ENCODE results near the gene CFAP61. TPM values are rescaled to one million over a fixed set of nuclear protein-coding genes. Genes with fewer than 3 reads are reported as not detected.

CFAP61 gene
- total RNA-seq, 4 donors from 2014 or later = not detected

GRCh38 chr20:20297752-20298151 is 245.4 kb downstream of the CFAP61 start:
- 75% methylated on average over 2 of the region's 2 CpGs for WGBS

GRCh38 chr20:20299904-20300303 is 247.6 kb downstream of the CFAP61 start:
- intact Hi-C loops (cut with DNase I) = no loop called here
- Histone ChIP-seq H3K36me3 (no peaks in the 10 kb centered on the region), H3K27ac (replicated peaks in 1 of 4) (no peak overlapping the region), H3K4me3 (no peak overlapping the region), H3K27me3 (no peaks in the 10 kb centered on the region), H3K4me1 (no peaks in the 10 kb centered on the region), H3K9me3 (no peaks in the 10 kb centered on the region)
- WGBS = 73% methylated on average over 7 of the region's 7 CpGs
- DNase-seq (ENCODE audit: extremely low spot score) = no peak
- no peak for TF ChIP-seq EP300 (IDR thresholded peaks at IDR 0.05)
- TF ChIP-seq POLR2AphosphoS5 (IDR thresholded peaks at IDR 0.05) = no peak
- no peak for TF ChIP-seq POLR2A (IDR thresholded peaks at IDR 0.05; ENCODE audit: low read depth)
- TF ChIP-seq CTCF (IDR thresholded peaks at IDR 0.05) = no peak

More at GRCh38 chr20:20297752-20298151, 245.4 kb downstream of the CFAP61 start:
- Histone ChIP-seq H3K9me3 (no peaks in the 10 kb centered on the region), H3K4me1 (no peaks in the 10 kb centered on the region), H3K4me3 (no peak overlapping the region), H3K27me3 (no peaks in the 10 kb centered on the region), H3K36me3 (no peaks in the 10 kb centered on the region), H3K27ac (replicated peaks in 1 of 4) (no peak overlapping the region)
- intact Hi-C loops (cut with DNase I) = no loop called here
- no peak for TF ChIP-seq EP300 (IDR thresholded peaks at IDR 0.05)
- DNase-seq (ENCODE audit: extremely low spot score) = no peak

GRCh38 chr20:20303320-20303719 is 251.0 kb downstream of the CFAP61 start:
- no peak overlapping the region for H3K27ac ChIP-seq (replicated peaks in 1 of 4)
- H3K4me1 ChIP-seq = no peaks in the 10 kb centered on the region
- no peaks in the 10 kb centered on the region for H3K36me3 ChIP-seq
- 80% methylated on average over 12 of the region's 12 CpGs for WGBS
- intact Hi-C loops (cut with DNase I) = no loop called here
- no peak overlapping the region for H3K4me3 ChIP-seq
- peaks cover 0 to 2% (median 0%) of the 10 kb centered on the region in 4 donors for H3K27me3 ChIP-seq
- no peak for DNase-seq (ENCODE audit: extremely low spot score)
- TF ChIP-seq POLR2A (IDR thresholded peaks at IDR 0.05; ENCODE audit: low read depth) (no peak), POLR2AphosphoS5 (IDR thresholded peaks at IDR 0.05) (no peak), CTCF (IDR thresholded peaks at IDR 0.05) (no peak), EP300 (IDR thresholded peaks at IDR 0.05) (no peak)
- H3K9me3 ChIP-seq = no peaks in the 10 kb centered on the region

GRCh38 chr20:20303742-20304141 is 251.4 kb downstream of the CFAP61 start:
- H3K4me1 ChIP-seq = no peaks in the 10 kb centered on the region
- DNase-seq (ENCODE audit: extremely low spot score) = no peak
- H3K36me3 ChIP-seq = no peaks in the 10 kb centered on the region
- peaks cover 0 to 6% (median 0%) of the 10 kb centered on the region in 4 donors for H3K27me3 ChIP-seq
- H3K27ac ChIP-seq (replicated peaks in 1 of 4) = no peak overlapping the region
- no peak overlapping the region for H3K4me3 ChIP-seq
- 74% methylated on average over 12 of the region's 15 CpGs for WGBS
- intact Hi-C loops (cut with DNase I) = no loop called here
- no peaks in the 10 kb centered on the region for H3K9me3 ChIP-seq
- no peak for TF ChIP-seq POLR2A (IDR thresholded peaks at IDR 0.05; ENCODE audit: low read depth)
- no peak for TF ChIP-seq CTCF (IDR thresholded peaks at IDR 0.05)
- TF ChIP-seq EP300 (IDR thresholded peaks at IDR 0.05) = no peak
- no peak for TF ChIP-seq POLR2AphosphoS5 (IDR thresholded peaks at IDR 0.05)

GRCh38 chr20:20304942-20305341 is 252.6 kb downstream of the CFAP61 start:
- Histone ChIP-seq H3K27me3 (peaks cover 0 to 6% (median 0%) of the 10 kb centered on the region in 4 donors), H3K36me3 (no peaks in the 10 kb centered on the region), H3K4me3 (no peak overlapping the region), H3K9me3 (no peaks in the 10 kb centered on the region), H3K27ac (replicated peaks in 1 of 4) (no peak overlapping the region), H3K4me1 (no peaks in the 10 kb centered on the region)
- intact Hi-C loops (cut with DNase I) = no loop called here
- WGBS = 92% methylated on average over 11 of the region's 11 CpGs
- DNase-seq (ENCODE audit: extremely low spot score) = no peak
- TF ChIP-seq CTCF (IDR thresholded peaks at IDR 0.05) (no peak), POLR2AphosphoS5 (IDR thresholded peaks at IDR 0.05) (no peak)
